ENCODE measurements around the gene TBC1D28.
"Not testable (repeated sequence)": the region's sequence is repeated elsewhere in the genome, so short reads cannot be mapped to it uniquely, and the experiment has no call there.

Gene TBC1D28

GRCh38 chr17:18617613-18618012, 26.6 kb downstream of the TBC1D28 start:
- in situ Hi-C loops (cut with MboI; ENCODE audit: low sequenced_read_pairs), result not testable (repeated sequence)

- in situ Hi-C loops (cut with MboI; ENCODE audit: low sequenced_read_pairs), result not testable (repeated sequence)
Measured at GRCh38 chr17:18613016-18613415, 31.2 kb downstream of the TBC1D28 start.

GRCh38 chr17:18593138-18593537, 51.1 kb downstream of the TBC1D28 start:
- in situ Hi-C loops (cut with MboI; ENCODE audit: low sequenced_read_pairs), result not testable (repeated sequence)
